GM12878 (cell line): Measurements from ENCODE around the gene SNCAIP.

Experiments
- BRCA1 ChIP-seq: IDR thresholded peaks from 2 replicates; pipeline ENCODE4 v1.6.1; 2011; ENCODE audit warnings: low read depth, low read length, improper control_type of control experiment
- FOXM1 ChIP-seq: IDR thresholded peaks from 2 replicates; pipeline ENCODE4 v1.6.1; 2012; ENCODE audit warnings: low read depth, mild to moderate bottlenecking, inconsistent platforms, low read length, moderate library complexity
- MYC ChIP-seq: IDR thresholded peaks from 2 replicates; pipeline ENCODE4 v1.6.1; 2011; ENCODE audit warnings: mild to moderate bottlenecking, low read length, moderate library complexity, inconsistent platforms; ENCODE audit not compliant: insufficient read depth, insufficient replicate concordance, insufficient read length, severe bottlenecking
- POLR2A ChIP-seq: IDR thresholded peaks from 2 replicates; pipeline ENCODE4 v1.6.1; 2011; ENCODE audit warnings: low read depth, mild to moderate bottlenecking, low read length
- SIN3A ChIP-seq: IDR thresholded peaks from 2 replicates; pipeline ENCODE4 v1.6.1; 2012; ENCODE audit warnings: low read depth, low read length, improper control_type of control experiment
- SUZ12 ChIP-seq: fragments of 200-600 bp; sonication (generic); IDR thresholded peaks from one replicate; pipeline ENCODE4 v1.6.1; 2018; ENCODE audit warnings: antibody characterized with exemption, mild to moderate bottlenecking; ENCODE audit not compliant: unreplicated experiment
- TF ChIP-seq, protein P1 (sequence below), 3 experiments: IDR thresholded peaks in 2 of 3; conservative IDR thresholded peaks in 1 of 3; 2 replicates each; pipeline ENCODE4 v1.5.1; 2011; ENCODE audit warnings: low read depth in 3 of 3, low read length in 3 of 3, mild to moderate bottlenecking in 3 of 3, control low read depth in 2 of 3, moderate library complexity in 2 of 3, inconsistent platforms in 1 of 3, mixed read lengths in 1 of 3; ENCODE audit not compliant: control insufficient read depth in 2 of 3, insufficient read depth in 1 of 3; ENCODE audit errors: extremely low read depth in 1 of 3

DNA sequence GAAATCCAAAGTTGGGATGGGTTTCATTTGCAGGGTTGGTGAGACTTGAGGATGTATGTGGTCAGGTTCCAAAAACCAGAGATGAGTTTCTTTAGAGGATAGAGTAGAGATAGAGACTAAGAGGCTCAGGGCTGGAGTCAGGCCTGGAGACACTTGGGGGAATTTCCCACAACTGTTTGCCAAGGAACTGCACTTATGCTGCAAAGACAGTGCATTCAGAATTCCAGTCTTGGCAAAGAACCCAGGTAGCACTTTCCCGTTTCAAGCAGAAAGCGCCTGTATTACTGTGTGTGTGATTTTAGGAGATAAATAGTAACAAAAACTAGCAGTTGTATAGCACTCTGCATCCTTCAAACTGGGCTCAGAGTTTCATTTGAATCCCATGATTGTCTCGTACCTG lies 55.4 kb downstream of the SNCAIP start:
- TF ChIP-seq SIN3A: no peak
- no peak for TF ChIP-seq POLR2A
- TF ChIP-seq, protein P1, sequence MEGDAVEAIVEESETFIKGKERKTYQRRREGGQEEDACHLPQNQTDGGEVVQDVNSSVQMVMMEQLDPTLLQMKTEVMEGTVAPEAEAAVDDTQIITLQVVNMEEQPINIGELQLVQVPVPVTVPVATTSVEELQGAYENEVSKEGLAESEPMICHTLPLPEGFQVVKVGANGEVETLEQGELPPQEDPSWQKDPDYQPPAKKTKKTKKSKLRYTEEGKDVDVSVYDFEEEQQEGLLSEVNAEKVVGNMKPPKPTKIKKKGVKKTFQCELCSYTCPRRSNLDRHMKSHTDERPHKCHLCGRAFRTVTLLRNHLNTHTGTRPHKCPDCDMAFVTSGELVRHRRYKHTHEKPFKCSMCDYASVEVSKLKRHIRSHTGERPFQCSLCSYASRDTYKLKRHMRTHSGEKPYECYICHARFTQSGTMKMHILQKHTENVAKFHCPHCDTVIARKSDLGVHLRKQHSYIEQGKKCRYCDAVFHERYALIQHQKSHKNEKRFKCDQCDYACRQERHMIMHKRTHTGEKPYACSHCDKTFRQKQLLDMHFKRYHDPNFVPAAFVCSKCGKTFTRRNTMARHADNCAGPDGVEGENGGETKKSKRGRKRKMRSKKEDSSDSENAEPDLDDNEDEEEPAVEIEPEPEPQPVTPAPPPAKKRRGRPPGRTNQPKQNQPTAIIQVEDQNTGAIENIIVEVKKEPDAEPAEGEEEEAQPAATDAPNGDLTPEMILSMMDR (IDR thresholded peaks at IDR 0.05 in 2 of 3, conservative IDR thresholded peaks at IDR 0.05 in 1 of 3; ENCODE audit: control insufficient read depth in 2 of 3, extremely low read depth in 1 of 3, insufficient read depth in 1 of 3, low read depth in 3 of 3, low read length in 3 of 3): no peak
- no peak for TF ChIP-seq MYC
- TF ChIP-seq SUZ12: no peak
- TF ChIP-seq FOXM1: no peak
- no peak for TF ChIP-seq BRCA1
